ENCODE results near the gene AGFG1. TPM values are rescaled to one million over a fixed set of nuclear protein-coding genes. Genes with fewer than 3 reads are reported as not detected.

Gene AGFG1
- total RNA-seq, 4 donors from 2014 or later, result 41.0 to 60.3 (median 55.0) TPM

DNA sequence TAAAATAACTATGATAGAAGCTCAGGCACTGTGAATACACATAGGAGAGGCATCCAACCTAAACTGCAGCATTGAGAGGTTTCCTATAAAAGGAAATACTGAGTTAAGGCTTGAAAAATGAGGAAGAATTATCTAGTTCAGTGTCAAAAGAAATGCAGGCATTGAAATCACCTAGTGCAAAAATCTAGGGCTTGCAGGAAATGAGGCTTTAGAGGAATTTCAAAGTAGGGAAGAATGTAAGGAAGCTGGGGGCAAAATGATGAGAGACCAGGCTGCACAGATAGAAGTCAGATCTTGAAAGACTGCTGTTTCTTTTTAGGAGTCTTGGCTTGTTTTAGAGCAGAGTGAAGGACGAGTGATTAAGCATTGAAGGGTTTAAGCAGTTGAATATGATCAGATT, 98.7 kb downstream of the AGFG1 start:
- DNase-seq (ENCODE audit: low spot score in 2 of 2), result no peak
- WGBS, result 37% methylated on average over 1 of the region's 1 CpG
- H3K27ac ChIP-seq, result no peak overlapping the region
- H3K9me3 ChIP-seq, result no peaks in the 10 kb centered on the region
- no peaks in the 10 kb centered on the region for H3K4me1 ChIP-seq
- H3K4me3 ChIP-seq, result no peak overlapping the region
- no peaks in the 10 kb centered on the region for H3K27me3 ChIP-seq
- H3K36me3 ChIP-seq, result no peaks in the 10 kb centered on the region
- TF ChIP-seq, protein P1, sequence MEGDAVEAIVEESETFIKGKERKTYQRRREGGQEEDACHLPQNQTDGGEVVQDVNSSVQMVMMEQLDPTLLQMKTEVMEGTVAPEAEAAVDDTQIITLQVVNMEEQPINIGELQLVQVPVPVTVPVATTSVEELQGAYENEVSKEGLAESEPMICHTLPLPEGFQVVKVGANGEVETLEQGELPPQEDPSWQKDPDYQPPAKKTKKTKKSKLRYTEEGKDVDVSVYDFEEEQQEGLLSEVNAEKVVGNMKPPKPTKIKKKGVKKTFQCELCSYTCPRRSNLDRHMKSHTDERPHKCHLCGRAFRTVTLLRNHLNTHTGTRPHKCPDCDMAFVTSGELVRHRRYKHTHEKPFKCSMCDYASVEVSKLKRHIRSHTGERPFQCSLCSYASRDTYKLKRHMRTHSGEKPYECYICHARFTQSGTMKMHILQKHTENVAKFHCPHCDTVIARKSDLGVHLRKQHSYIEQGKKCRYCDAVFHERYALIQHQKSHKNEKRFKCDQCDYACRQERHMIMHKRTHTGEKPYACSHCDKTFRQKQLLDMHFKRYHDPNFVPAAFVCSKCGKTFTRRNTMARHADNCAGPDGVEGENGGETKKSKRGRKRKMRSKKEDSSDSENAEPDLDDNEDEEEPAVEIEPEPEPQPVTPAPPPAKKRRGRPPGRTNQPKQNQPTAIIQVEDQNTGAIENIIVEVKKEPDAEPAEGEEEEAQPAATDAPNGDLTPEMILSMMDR (IDR thresholded peaks at IDR 0.05), result no peak
- TF ChIP-seq EP300 (IDR thresholded peaks at IDR 0.05) (no peak), POLR2A (IDR thresholded peaks at IDR 0.05) (no peak), POLR2AphosphoS5 (IDR thresholded peaks at IDR 0.05) (no peak)

DNA sequence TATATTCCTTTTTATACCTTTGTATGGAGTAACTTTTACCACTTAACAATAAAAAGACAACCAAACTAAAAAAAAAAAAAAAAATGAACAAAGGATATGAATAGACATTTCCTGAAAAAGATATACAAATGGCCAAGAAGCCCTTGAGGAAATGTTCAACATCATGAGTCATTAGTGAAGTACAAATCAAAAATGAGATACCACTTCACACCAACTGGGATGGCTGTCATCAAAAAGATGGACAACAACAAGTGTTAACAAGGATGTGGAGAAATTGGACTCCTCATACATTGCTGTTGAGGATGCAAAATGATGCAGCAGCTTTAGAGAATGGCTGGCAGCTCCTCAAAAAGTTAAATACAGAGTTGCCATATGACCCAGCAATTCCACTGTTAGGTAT, 104.2 kb downstream of the AGFG1 start:
- no peaks in the 10 kb centered on the region for H3K36me3 ChIP-seq
- TF ChIP-seq, protein P1 (IDR thresholded peaks at IDR 0.05), result no peak
- no peak for TF ChIP-seq EP300 (IDR thresholded peaks at IDR 0.05)
- no peak for TF ChIP-seq POLR2A (IDR thresholded peaks at IDR 0.05)
- TF ChIP-seq POLR2AphosphoS5 (IDR thresholded peaks at IDR 0.05), result no peak

DNA sequence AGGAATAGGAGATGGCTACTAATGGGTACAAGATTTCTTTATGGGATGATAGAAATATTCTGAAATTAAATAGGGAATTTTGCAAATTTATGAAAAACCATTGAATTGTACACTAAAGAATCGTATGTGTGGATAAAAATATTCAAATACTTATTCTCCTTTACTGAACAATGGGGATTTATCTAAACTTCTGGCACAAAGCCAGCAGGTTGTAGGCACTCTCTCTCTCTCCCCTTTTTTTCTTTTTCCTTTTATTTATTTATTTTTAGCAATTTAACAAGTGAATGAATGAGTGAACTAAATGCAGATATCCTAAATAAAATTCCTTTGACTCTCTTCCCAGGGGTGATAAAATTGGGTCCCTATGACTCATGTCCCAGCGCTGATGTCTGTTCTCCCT, 104.9 kb downstream of the AGFG1 start:
- Histone ChIP-seq H3K27ac (no peak overlapping the region), H3K4me3 (no peak overlapping the region), H3K36me3 (no peaks in the 10 kb centered on the region), H3K9me3 (no peaks in the 10 kb centered on the region), H3K4me1 (no peaks in the 10 kb centered on the region), H3K27me3 (no peaks in the 10 kb centered on the region)
- TF ChIP-seq, protein P1 (IDR thresholded peaks at IDR 0.05), result no peak
- TF ChIP-seq POLR2AphosphoS5 (IDR thresholded peaks at IDR 0.05), result no peak
- TF ChIP-seq EP300 (IDR thresholded peaks at IDR 0.05), result no peak
- no peak for TF ChIP-seq POLR2A (IDR thresholded peaks at IDR 0.05)
- DNase-seq (ENCODE audit: low spot score in 2 of 2), result no peak
- WGBS, result 64% methylated on average over 2 of the region's 2 CpGs

More for the DNA sequence above, 104.2 kb downstream of the AGFG1 start:
- Histone ChIP-seq H3K27me3 (no peaks in the 10 kb centered on the region), H3K27ac (no peak overlapping the region), H3K9me3 (no peaks in the 10 kb centered on the region), H3K4me3 (no peak overlapping the region), H3K4me1 (no peaks in the 10 kb centered on the region)
- no peak for DNase-seq (ENCODE audit: low spot score in 2 of 2)

DNA sequence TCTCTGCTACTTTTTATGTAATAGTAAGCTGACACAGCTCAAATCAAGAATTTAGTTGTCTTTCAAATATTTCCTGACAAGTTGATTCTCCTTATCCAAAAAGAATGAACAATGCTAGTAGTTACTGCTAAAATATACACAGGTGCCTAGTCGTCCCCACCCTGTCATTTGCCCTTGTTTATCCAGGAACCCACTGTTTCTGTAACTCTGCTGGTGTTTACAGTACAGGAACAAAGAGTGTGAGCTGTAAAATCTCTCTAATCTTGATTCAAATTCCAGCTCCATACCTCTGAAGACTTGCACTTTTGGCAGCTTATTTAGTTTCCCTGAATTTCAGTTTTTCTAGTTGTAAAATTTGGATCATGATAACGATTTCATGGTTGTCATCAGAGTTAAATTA, 105.6 kb downstream of the AGFG1 start:
- TF ChIP-seq, protein P1 (IDR thresholded peaks at IDR 0.05), result no peak
- TF ChIP-seq EP300 (IDR thresholded peaks at IDR 0.05) (no peak), POLR2A (IDR thresholded peaks at IDR 0.05) (no peak), POLR2AphosphoS5 (IDR thresholded peaks at IDR 0.05) (no peak)
- Histone ChIP-seq H3K36me3 (no peaks in the 10 kb centered on the region), H3K27me3 (no peaks in the 10 kb centered on the region), H3K27ac (no peak overlapping the region), H3K4me1 (no peaks in the 10 kb centered on the region), H3K4me3 (no peak overlapping the region), H3K9me3 (peaks cover 6% of the 10 kb centered on the region)
- no peak for DNase-seq (ENCODE audit: low spot score in 2 of 2)
- WGBS, result 52% methylated on average over 2 of the region's 2 CpGs

GRCh38 chr2:227578642-227579041, 106.7 kb downstream of the AGFG1 start:
- Histone ChIP-seq H3K36me3 (no peaks in the 10 kb centered on the region), H3K4me1 (no peaks in the 10 kb centered on the region), H3K4me3 (no peak overlapping the region), H3K27me3 (no peaks in the 10 kb centered on the region), H3K9me3 (peaks cover 17% of the 10 kb centered on the region), H3K27ac (no peak overlapping the region)
- 67% methylated on average over 2 of the region's 2 CpGs for WGBS
- no peak for TF ChIP-seq POLR2AphosphoS5 (IDR thresholded peaks at IDR 0.05)
- TF ChIP-seq EP300 (IDR thresholded peaks at IDR 0.05), result no peak
- TF ChIP-seq, protein P1 (IDR thresholded peaks at IDR 0.05), result no peak
- TF ChIP-seq POLR2A (IDR thresholded peaks at IDR 0.05), result no peak
- no peak for DNase-seq (ENCODE audit: low spot score in 2 of 2)

All from suprapubic skin (tissue), 4 donors.